Measurements from ENCODE around the gene BIVM.

Gene BIVM, protein sequence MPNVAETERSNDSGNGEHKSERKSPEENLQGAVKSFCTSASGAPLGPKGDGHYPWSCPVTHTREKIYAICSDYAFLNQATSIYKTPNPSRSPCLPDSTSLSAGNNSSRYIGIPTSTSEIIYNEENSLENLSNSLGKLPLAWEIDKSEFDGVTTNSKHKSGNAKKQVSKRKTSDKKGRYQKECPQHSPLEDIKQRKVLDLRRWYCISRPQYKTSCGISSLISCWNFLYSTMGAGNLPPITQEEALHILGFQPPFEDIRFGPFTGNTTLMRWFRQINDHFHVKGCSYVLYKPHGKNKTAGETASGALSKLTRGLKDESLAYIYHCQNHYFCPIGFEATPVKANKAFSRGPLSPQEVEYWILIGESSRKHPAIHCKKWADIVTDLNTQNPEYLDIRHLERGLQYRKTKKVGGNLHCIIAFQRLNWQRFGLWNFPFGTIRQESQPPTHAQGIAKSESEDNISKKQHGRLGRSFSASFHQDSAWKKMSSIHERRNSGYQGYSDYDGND

GRCh38 chr13:102798581-102799425 lies at the start of gene BIVM, which contains the start of gene POGLUT2:
TSS of gene BIVM (plus strand) at chr13:102799119. CDS start at chr13:102807268, 8,149 bp downstream.
TSS of gene POGLUT2 (minus strand) at chr13:102798976. CDS start at chr13:102798670, 306 bp downstream.
- Histone ChIP-seq H3K36me3 (ENCODE audit: control insufficient read depth, low read depth, low read length) (no peaks in the 10 kb centered on the region), H3K4me1 (ENCODE audit: control insufficient read depth, low read depth, low read length) (no peaks in the 10 kb centered on the region), H3K9ac (ENCODE audit: low read length) (peak within 1 kb of the TSS; percentile 32), H3K27me3 (ENCODE audit: control insufficient read depth, insufficient read depth, low read length) (peaks cover 28% of the 10 kb centered on the region), H3K9me3 (ENCODE audit: control insufficient read depth, low read depth, low read length) (no peaks in the 10 kb centered on the region), H3K4me3 (ENCODE audit: low read length) (peak within 1 kb of the TSS; percentile 77), H3K27ac (ENCODE audit: low read length) (no peak within 1 kb of the TSS)

DNA sequence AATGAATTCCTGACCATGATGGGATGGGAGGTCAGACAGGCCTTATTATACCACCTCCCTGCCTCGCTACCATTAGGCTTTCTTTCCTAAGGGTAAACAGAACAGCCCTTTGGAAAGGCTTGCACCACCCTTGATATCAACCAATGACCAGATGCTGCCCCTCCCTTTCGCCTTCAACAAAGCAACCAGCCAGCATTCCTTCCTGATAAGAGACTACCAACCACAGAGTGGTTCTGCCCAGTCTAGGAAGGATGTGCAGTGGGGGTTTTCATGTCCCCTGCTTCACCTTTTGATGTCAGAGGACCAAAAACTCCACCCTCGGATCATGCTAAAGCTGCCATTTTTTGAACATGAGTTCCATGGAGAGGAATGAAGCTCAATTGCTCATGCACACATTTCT lies 47.0 kb upstream of the BIVM start:
- Histone ChIP-seq H3K36me3 (ENCODE audit: control insufficient read depth, low read depth, low read length) (no peaks in the 10 kb centered on the region), H3K9ac (ENCODE audit: low read length) (no peak overlapping the region), H3K4me1 (ENCODE audit: control insufficient read depth, low read depth, low read length) (no peaks in the 10 kb centered on the region), H3K27me3 (ENCODE audit: control insufficient read depth, insufficient read depth, low read length) (no peaks in the 10 kb centered on the region), H3K9me3 (ENCODE audit: control insufficient read depth, low read depth, low read length) (no peaks in the 10 kb centered on the region), H3K27ac (ENCODE audit: low read length) (no peak overlapping the region), H3K4me3 (ENCODE audit: low read length) (no peak overlapping the region)

DNA sequence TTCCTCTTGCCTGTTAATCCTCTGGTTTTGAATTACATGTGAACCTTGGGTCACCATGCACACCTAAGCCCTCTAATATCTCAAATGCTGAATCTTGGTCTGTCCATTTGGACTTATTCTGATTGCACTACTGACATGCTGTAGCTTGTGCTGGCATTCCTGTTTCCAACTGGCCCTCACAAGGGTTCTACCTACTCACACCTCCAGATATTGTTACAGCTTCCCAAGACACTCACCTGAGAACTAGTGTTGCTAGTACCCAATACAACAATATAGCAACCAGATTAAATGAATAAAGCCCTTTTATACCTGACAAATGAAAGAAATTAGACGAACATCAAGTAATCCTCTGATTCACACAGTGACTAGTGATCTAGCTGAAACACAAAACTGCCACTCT lies 41.9 kb upstream of the BIVM start:
- Histone ChIP-seq H3K27me3 (ENCODE audit: control insufficient read depth, insufficient read depth, low read length) (no peaks in the 10 kb centered on the region), H3K9me3 (ENCODE audit: control insufficient read depth, low read depth, low read length) (no peaks in the 10 kb centered on the region), H3K36me3 (ENCODE audit: control insufficient read depth, low read depth, low read length) (no peaks in the 10 kb centered on the region), H3K4me3 (ENCODE audit: low read length) (no peak overlapping the region), H3K9ac (ENCODE audit: low read length) (no peak overlapping the region), H3K4me1 (ENCODE audit: control insufficient read depth, low read depth, low read length) (no peaks in the 10 kb centered on the region), H3K27ac (ENCODE audit: low read length) (no peak overlapping the region)

DNA sequence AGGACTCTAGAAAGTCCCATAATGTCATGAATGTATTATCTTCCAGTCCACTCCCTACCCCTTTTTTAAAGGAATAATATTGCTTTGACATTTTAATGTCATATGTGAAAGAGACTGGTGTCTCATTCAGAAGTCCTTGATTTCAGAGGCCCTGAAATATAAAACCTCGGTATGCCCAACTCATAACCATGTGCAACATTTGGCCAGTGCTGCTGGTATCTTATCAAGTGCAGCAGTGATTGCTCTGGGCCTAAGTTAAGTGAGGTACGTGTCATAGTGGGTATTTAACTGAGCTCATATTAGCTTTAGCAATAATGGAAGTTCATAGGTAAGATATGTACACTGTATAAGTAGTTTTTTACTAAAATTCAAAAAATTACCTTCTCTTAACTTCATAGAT lies 40.1 kb upstream of the BIVM start:
- H3K4me3 ChIP-seq (ENCODE audit: low read length) = no peak overlapping the region
- H3K27ac ChIP-seq (ENCODE audit: low read length) = no peak overlapping the region
- H3K9me3 ChIP-seq (ENCODE audit: control insufficient read depth, low read depth, low read length) = no peaks in the 10 kb centered on the region

DNA sequence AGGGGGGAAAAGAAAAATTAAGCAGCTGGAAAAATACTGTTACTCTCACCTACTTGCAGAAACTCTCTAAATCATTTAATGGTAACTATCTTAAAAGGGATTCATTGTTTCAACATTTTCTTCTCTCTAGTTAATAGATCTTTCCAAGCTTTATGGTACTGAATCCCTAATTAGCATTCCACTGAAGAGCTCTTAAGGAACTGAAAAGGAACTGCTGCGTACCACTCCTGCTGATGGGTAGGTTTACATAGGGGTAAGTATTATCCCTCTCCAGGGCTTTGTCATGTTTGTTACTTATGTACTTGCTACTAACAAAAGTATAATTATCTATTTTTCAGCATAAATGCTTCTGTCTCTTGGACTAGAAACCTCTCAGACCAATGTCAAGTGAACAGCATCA lies 37.8 kb upstream of the BIVM start:
- Histone ChIP-seq H3K27me3 (ENCODE audit: control insufficient read depth, insufficient read depth, low read length) (no peaks in the 10 kb centered on the region), H3K27ac (ENCODE audit: low read length) (no peak overlapping the region), H3K9me3 (ENCODE audit: control insufficient read depth, low read depth, low read length) (no peaks in the 10 kb centered on the region), H3K4me3 (ENCODE audit: low read length) (no peak overlapping the region), H3K36me3 (ENCODE audit: control insufficient read depth, low read depth, low read length) (peaks cover 3% of the 10 kb centered on the region), H3K9ac (ENCODE audit: low read length) (no peak overlapping the region), H3K4me1 (ENCODE audit: control insufficient read depth, low read depth, low read length) (no peaks in the 10 kb centered on the region)

More for the DNA sequence above, 40.1 kb upstream of the BIVM start:
- Histone ChIP-seq H3K4me1 (ENCODE audit: control insufficient read depth, low read depth, low read length) (no peaks in the 10 kb centered on the region), H3K36me3 (ENCODE audit: control insufficient read depth, low read depth, low read length) (no peaks in the 10 kb centered on the region), H3K27me3 (ENCODE audit: control insufficient read depth, insufficient read depth, low read length) (no peaks in the 10 kb centered on the region), H3K9ac (ENCODE audit: low read length) (no peak overlapping the region)

- H3K4me1 ChIP-seq (ENCODE audit: control insufficient read depth, low read depth, low read length) = no peaks in the 10 kb centered on the region
- no peaks in the 10 kb centered on the region for H3K9me3 ChIP-seq (ENCODE audit: control insufficient read depth, low read depth, low read length)
- H3K27ac ChIP-seq (ENCODE audit: low read length) = no peak overlapping the region
- peaks cover 8% of the 10 kb centered on the region for H3K36me3 ChIP-seq (ENCODE audit: control insufficient read depth, low read depth, low read length)
- no peaks in the 10 kb centered on the region for H3K27me3 ChIP-seq (ENCODE audit: control insufficient read depth, insufficient read depth, low read length)
- no peak overlapping the region for H3K9ac ChIP-seq (ENCODE audit: low read length)
- H3K4me3 ChIP-seq (ENCODE audit: low read length) = no peak overlapping the region
These were observed 35.2 kb upstream of the BIVM start for GRCh38 chr13:102763741-102764140.

- Histone ChIP-seq H3K36me3 (ENCODE audit: control insufficient read depth, low read depth, low read length) (peaks cover 8% of the 10 kb centered on the region), H3K4me3 (ENCODE audit: low read length) (no peak overlapping the region), H3K9ac (ENCODE audit: low read length) (no peak overlapping the region), H3K4me1 (ENCODE audit: control insufficient read depth, low read depth, low read length) (no peaks in the 10 kb centered on the region), H3K27me3 (ENCODE audit: control insufficient read depth, insufficient read depth, low read length) (peaks cover 12% of the 10 kb centered on the region), H3K27ac (ENCODE audit: low read length) (no peak overlapping the region), H3K9me3 (ENCODE audit: control insufficient read depth, low read depth, low read length) (no peaks in the 10 kb centered on the region)
These were observed 30.0 kb upstream of the BIVM start for GRCh38 chr13:102768909-102769308.

DNA sequence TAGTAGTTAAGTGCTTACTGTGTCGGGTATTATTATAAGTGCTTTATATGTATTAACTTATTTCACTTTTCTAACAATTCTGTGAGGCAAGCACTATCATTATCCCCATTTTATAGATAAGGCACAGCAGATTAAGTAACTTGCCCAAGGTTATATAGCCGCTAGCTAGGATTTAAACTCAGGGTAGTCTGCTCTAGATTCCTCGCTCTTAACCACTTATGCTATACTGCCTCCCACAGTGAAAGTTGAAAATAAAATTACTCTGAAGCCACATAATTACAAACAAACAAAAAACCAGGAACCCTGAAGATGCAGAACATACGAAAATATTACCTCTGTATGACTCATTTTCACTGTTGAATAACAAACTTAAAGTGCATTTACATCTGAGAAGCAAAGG lies 29.2 kb upstream of the BIVM start:
- Histone ChIP-seq H3K9me3 (ENCODE audit: control insufficient read depth, low read depth, low read length) (no peaks in the 10 kb centered on the region), H3K27me3 (ENCODE audit: control insufficient read depth, insufficient read depth, low read length) (peaks cover 20% of the 10 kb centered on the region), H3K36me3 (ENCODE audit: control insufficient read depth, low read depth, low read length) (peaks cover 8% of the 10 kb centered on the region), H3K9ac (ENCODE audit: low read length) (no peak overlapping the region), H3K27ac (ENCODE audit: low read length) (no peak overlapping the region), H3K4me1 (ENCODE audit: control insufficient read depth, low read depth, low read length) (no peaks in the 10 kb centered on the region), H3K4me3 (ENCODE audit: low read length) (no peak overlapping the region)

GRCh38 chr13:102770435-102770834 lies 28.5 kb upstream of the BIVM start:
- H3K36me3 ChIP-seq (ENCODE audit: control insufficient read depth, low read depth, low read length) = peaks cover 8% of the 10 kb centered on the region
- no peak overlapping the region for H3K9ac ChIP-seq (ENCODE audit: low read length)
- H3K4me1 ChIP-seq (ENCODE audit: control insufficient read depth, low read depth, low read length) = no peaks in the 10 kb centered on the region
- no peaks in the 10 kb centered on the region for H3K9me3 ChIP-seq (ENCODE audit: control insufficient read depth, low read depth, low read length)
- peaks cover 23% of the 10 kb centered on the region for H3K27me3 ChIP-seq (ENCODE audit: control insufficient read depth, insufficient read depth, low read length)
- no peak overlapping the region for H3K4me3 ChIP-seq (ENCODE audit: low read length)
- no peak overlapping the region for H3K27ac ChIP-seq (ENCODE audit: low read length)

- peaks cover under 1% of the 10 kb centered on the region for H3K36me3 ChIP-seq (ENCODE audit: control insufficient read depth, low read depth, low read length)
These were observed 27.4 kb upstream of the BIVM start for GRCh38 chr13:102771298-102772041.

DNA sequence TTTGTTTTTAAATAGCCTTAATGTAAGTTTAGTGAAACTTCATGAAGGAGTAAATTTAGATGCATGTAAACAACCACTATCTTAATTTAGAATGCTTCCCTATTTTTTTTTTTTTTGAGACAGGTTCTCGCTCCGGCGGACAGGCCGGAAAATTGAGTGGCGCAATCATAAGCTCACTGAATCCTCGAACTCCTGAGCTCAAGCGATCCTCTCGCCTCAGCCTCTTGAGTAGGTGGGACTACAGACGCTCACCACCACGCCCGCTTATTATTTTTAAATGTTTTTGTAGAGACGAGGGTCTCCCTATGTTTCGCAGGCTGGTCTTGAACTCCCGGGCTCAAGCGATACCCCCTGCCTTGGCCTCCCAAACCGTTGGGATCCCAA lies 26.9 kb upstream of the BIVM start:
- Histone ChIP-seq H3K9ac (ENCODE audit: low read length) (no peak overlapping the region), H3K27me3 (ENCODE audit: control insufficient read depth, insufficient read depth, low read length) (peaks cover 23% of the 10 kb centered on the region), H3K4me1 (ENCODE audit: control insufficient read depth, low read depth, low read length) (no peaks in the 10 kb centered on the region), H3K4me3 (ENCODE audit: low read length) (no peak overlapping the region), H3K27ac (ENCODE audit: low read length) (no peak overlapping the region), H3K36me3 (ENCODE audit: control insufficient read depth, low read depth, low read length) (no peaks in the 10 kb centered on the region), H3K9me3 (ENCODE audit: control insufficient read depth, low read depth, low read length) (no peaks in the 10 kb centered on the region)

More at GRCh38 chr13:102771298-102772041, 27.4 kb upstream of the BIVM start:
- Histone ChIP-seq H3K27ac (ENCODE audit: low read length) (no peak overlapping the region), H3K27me3 (ENCODE audit: control insufficient read depth, insufficient read depth, low read length) (peaks cover 23% of the 10 kb centered on the region), H3K4me1 (ENCODE audit: control insufficient read depth, low read depth, low read length) (no peaks in the 10 kb centered on the region), H3K9me3 (ENCODE audit: control insufficient read depth, low read depth, low read length) (no peaks in the 10 kb centered on the region), H3K4me3 (ENCODE audit: low read length) (no peak overlapping the region), H3K9ac (ENCODE audit: low read length) (no peak overlapping the region)
